GM10266 (cell line): ENCODE data around the gene RTP1.

Experiments used
- DNase-seq: peaks from one replicate; pipeline ENCODE4 v3.0.0; 2012; ENCODE audit errors: extremely low spot score
- TF ChIP-seq, protein P1 (sequence below): IDR thresholded peaks from 2 replicates; pipeline ENCODE4 v1.5.1; 2012; ENCODE audit warnings: mild to moderate bottlenecking, low read depth; ENCODE audit not compliant: control insufficient read depth, insufficient read depth; ENCODE audit errors: missing control alignments

RTP1 gene

DNA sequence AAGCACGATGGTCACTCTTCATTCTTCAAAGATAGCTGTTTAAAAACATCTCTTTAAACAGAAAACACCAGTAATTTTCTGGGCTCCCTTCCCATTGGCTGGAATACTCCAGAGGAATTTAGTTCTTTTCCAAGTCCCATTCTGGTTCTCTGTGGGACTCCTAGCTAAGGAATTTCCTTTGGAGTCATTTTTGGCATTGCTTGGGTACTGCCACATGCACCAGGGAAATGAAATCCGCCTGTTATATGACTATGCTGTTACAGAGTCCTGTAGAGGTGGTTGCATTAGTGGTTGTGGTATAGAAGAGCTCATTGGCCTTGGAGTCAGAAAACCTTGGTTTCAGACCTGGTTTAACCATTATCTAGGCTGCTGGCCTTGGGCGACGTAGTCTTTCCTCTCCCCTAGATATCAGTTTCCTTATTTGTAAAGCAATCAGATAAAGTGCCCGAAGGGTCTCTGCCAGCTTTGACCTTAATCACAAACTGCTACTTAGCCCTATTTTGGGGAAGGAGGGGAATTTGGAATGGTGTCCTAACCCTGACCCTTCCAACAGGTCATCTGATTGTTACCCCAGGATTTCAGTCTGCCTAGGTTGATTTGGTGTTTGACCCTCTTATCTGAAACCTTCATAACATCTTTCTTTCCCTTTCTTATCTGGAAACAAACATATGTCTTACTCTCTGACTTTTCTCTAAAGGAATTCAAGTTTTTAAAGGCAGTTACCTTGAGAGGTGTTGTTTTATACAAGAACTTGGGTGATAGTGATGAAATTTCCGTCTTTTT is 13.4 kb downstream of the RTP1 start:
- TF ChIP-seq, protein P1, sequence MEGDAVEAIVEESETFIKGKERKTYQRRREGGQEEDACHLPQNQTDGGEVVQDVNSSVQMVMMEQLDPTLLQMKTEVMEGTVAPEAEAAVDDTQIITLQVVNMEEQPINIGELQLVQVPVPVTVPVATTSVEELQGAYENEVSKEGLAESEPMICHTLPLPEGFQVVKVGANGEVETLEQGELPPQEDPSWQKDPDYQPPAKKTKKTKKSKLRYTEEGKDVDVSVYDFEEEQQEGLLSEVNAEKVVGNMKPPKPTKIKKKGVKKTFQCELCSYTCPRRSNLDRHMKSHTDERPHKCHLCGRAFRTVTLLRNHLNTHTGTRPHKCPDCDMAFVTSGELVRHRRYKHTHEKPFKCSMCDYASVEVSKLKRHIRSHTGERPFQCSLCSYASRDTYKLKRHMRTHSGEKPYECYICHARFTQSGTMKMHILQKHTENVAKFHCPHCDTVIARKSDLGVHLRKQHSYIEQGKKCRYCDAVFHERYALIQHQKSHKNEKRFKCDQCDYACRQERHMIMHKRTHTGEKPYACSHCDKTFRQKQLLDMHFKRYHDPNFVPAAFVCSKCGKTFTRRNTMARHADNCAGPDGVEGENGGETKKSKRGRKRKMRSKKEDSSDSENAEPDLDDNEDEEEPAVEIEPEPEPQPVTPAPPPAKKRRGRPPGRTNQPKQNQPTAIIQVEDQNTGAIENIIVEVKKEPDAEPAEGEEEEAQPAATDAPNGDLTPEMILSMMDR = no peak
- no peak for DNase-seq

DNA sequence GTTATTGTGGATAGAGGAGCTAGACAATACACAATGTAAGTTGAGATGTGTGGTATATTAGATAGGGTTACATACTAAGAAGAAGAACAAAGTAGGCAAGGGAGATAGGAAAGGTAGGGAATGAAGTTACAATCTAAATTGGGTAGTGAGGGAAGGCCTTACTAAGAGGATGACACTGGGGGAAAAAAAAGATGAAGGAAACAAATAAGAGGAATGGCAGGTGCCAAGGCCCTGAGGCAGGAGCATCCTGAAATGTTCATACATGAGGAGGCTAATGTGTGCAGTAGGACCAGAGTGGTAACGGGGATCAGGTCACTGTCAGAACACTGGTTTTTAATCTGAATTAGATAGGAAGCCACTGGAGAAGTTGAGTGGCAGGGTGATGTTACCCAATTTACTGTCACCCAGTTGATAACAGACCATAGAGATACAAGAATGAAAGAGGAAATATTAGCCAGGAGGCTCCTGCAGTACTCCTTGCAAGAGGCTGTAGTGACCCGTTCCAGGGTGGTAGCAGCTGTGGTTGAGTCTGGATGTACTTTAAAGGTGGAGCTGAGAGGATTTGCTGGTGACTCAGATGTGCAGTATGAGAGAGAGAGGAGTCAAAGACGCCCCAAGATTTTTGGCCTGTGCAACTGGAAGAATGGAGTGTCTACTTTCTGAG is 14.4 kb downstream of the RTP1 start:
- TF ChIP-seq, protein P1 = no peak

DNA sequence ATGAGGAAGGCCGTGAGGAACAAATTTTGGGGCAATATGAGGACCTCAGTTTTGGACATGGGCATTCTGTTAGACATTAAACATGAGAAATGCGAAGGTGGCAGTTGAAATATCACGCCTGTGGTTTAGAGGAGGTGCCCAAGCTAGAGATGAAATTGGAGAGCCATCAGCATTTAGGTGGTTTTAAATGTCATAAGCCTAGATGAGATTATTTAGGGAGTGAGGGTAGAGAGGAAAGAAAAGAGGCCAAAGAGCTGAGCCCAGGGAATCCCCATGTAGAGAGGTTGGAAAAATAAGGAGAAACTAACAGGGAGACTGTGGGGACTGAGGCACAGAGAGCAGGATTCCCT is 14.9 kb downstream of the RTP1 start:
- DNase-seq = no peak

More for the DNA sequence above, 14.4 kb downstream of the RTP1 start:
- DNase-seq = no peak

DNA sequence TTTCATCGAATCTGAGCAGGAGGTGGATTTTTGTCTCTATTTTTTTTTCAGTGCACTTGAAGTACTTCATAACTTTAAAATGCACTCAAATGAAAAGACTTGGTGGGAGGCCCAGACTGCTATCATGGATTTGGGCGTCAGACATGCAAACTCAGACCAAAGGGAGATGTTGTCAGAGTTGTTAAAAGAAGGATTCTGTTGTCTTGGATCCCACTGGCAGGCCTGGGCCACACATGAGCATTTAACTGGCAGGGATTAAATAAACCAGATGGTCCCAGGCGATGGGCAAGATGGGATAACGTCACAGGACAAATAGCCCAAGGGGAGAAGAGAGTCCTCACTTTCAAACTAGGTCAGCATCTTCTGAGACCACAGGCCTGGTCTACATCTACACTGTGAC is 15.4 kb downstream of the RTP1 start:
- TF ChIP-seq, protein P1 = no peak
- no peak for DNase-seq

More for the DNA sequence above, 14.9 kb downstream of the RTP1 start:
- TF ChIP-seq, protein P1 = no peak

DNA sequence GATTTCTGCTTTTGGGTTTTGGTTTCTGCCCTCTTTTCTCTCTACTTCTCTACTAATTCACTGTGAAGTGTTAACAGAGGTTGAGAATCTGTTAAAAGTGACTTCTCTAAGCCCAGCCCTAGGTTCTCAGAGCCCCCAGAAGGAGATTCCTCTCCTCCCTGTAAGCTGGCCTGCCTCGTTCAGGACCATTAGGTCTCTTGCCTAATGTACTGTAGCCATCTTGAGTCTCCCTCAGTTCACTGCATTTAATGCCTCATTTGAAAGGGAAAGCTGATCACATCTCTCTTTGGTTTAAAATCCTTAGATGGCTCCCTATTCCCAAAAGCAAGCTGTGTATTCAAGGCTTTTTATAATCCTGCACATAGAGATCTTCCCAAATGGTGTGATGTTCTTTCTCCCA is 16.3 kb downstream of the RTP1 start:
- no peak for DNase-seq
- TF ChIP-seq, protein P1 = no peak

DNA sequence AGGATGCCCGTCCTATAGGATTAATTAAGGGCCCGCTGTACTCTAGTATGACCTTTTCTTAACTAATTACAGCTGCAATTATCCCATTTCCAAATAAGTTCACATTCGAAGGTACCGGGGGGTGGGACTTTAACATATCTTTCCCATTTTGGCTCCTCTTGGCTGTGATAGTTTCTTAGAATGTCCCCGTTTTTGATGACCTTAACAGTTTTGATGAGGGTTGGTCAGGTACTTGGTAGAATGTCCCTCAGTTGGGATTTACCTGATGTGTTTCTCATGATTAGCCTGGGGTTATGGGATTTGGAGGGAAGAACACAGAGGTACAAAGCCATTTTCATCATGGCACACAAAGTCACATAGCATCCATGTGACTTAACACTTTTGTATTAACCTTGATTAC is 18.2 kb downstream of the RTP1 start:
- DNase-seq = no peak
- TF ChIP-seq, protein P1 = no peak

DNA sequence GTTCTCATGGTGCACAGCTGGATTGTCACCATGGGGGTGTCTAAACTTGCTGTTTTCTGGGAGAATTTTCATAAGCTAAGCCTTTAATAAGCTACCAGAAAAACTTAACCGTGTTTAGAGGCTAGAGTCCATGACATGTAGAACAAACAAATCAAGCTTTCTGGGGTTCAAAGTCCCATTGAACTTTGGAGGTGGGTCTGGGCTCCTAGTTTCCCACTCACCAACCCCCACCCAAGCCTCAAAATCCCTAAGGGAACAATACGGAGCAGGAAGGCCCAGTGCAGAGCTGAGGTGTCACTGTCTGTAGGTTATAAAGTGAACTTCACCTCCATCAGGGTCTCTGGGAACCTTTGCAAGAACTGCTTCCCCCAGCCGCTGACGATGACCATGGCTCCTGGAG is 25.5 kb downstream of the RTP1 start:
- no peak for DNase-seq

More for the DNA sequence above, 25.5 kb downstream of the RTP1 start:
- TF ChIP-seq, protein P1 = no peak
